ENCODE measurements around the gene SYT8.

SYT8 gene

GRCh38 chr11:1820463-1821325 is 14.1 kb upstream of the SYT8 start:
- no peak for DNase-seq

GRCh38 chr11:1821562-1821961 is 13.2 kb upstream of the SYT8 start:
- DNase-seq: no peak

- no peak for DNase-seq
These were observed 12.0 kb upstream of the SYT8 start for GRCh38 chr11:1822648-1823375.

DNA sequence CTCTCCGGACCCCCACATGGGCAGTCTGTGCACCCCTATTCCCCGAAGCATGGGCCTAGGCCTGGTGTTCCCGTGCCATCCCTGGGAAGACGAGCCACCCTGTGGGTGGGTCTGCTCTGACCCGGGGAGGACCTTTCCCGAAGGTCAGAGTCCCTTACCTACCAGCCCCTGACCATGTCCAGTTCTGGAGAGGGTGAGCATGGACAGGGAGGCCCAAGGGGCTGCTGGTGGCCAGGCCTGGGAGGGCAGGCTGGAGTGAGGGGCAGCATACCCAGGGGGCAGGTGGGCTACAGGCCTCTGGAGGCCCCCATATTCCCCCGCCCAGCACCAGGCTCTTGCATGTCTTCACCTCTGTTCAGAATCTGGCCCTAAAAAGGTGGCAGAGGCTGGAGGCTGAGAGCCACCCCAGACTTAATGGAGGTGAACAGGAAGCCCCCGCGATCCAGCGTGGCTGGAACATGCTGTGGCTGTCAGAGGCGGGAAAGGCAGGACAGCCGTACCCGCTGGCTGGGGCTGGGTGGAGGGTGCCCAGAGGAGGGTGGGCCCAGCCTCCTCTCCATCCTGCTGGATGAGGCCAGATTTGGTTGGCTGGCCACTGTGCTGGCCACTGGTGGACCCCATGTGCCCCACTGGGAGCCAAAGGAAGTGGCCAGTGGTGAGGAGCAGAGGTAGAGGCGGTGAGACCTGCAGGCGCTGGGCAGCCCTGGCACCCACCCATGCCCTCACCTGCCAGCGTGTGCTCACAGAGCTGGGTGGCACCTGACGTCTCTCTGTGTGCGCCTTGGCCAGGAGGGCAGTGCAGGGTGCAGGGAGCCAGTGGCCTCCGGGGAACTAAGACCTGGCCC is 11.2 kb upstream of the SYT8 start:
- DNase-seq: no peak

GRCh38 chr11:1824221-1825038 is 10.4 kb upstream of the SYT8 start:
- no peak for DNase-seq

GRCh38 chr11:1825039-1825740 is 9.6 kb upstream of the SYT8 start:
- DNase-seq: no peak

GRCh38 chr11:1825785-1826451 is 8.9 kb upstream of the SYT8 start:
- no peak for DNase-seq

DNA sequence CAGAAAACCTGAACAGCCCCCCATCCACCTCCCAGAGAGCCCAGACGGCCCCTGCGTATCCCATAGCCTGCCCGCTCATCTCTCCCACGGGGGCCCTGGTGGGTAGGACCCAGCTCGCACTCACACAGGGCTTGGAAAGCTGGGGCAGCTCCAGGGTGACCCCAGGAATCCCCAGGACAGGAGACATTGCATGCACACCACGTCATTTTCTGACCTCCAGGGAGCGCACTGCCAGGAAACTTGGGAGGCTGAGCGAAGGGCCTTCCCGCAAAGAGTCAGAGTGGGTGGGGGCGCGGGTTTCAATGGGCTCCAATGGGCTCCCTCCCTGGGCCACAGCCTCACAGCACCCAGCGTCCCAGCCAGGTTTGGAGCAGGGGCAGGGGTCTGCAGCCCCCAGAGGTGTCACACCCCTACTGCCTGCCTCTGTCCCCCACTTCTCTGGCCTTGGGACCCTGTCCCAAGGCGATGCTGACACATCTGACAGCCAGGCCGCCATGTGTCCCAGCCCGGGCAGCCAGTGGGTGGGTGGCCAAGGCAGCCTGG is 8.2 kb upstream of the SYT8 start:
- DNase-seq: no peak

DNA sequence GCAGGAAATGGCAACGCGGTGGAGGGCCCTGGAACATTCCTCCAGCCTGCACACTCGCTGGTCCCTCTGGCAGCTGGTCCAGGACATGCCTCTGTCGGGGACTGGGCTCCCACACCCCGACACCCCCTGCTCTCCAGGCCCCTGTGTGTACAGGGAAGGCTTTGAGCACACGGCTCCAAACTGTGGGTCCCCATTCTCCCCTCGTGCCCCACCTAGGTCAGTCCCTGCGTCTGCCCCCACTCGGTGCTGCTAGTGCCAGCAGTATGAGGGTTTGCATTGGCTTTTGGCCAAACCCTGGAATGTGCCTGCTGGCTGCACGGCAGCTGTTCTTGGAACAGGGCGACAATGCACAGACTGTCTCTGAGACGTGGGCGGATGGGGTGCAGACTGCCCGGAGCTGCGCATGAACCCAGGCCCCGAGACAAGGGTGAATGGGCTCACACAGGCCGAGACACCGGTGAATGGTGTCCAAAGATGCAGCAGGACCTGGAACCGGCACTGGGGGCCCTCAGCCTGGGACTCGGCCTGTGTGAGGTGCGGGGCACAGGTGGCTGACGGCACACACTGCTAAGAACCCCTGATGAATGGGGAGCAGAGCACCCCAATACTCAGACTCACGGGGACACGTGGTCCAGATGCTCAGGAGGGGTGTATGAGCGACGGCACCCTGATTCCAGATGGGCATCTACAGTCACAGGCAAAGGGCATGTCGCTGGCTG is 7.5 kb upstream of the SYT8 start:
- DNase-seq: no peak

DNA sequence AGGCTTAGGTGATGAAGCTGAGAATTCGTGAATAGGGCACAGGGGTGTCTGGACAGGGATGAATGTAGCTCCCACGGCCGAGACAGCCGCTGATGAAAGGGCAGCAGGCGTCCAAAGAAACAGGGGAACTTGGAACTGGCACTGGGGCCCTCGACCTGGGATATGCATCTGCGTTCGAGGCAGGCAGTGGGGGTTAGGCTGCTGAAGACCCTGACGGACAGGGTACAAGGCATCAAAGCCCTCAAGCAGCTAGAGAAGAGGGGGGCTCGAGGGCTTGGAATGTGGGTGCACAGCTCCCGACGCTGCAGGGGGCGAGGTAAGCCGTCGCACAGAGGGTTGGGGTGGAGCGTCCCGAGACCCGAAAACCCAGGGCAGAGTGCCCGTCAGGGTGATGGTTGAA is 6.9 kb upstream of the SYT8 start:
- no peak for DNase-seq

DNA sequence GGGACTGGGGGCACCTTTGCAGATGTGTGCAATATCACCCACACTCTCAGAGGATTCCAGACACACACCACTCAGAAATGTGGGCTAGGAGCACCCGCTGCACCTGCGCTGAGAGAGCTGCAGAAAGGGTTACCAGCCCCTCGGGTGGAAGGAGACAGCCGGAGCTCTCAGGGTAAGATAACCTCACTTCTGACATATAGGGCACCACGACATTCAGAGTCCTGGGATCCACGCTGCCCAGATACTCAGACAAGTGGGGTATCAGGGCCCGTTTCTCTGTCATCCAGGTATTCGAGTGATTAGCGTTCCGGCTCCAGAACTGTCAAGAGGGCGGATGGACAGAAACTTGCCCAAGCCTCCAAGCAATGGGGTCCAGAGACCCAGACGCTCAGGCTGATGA is 6.2 kb upstream of the SYT8 start:
- no peak for DNase-seq

DNA sequence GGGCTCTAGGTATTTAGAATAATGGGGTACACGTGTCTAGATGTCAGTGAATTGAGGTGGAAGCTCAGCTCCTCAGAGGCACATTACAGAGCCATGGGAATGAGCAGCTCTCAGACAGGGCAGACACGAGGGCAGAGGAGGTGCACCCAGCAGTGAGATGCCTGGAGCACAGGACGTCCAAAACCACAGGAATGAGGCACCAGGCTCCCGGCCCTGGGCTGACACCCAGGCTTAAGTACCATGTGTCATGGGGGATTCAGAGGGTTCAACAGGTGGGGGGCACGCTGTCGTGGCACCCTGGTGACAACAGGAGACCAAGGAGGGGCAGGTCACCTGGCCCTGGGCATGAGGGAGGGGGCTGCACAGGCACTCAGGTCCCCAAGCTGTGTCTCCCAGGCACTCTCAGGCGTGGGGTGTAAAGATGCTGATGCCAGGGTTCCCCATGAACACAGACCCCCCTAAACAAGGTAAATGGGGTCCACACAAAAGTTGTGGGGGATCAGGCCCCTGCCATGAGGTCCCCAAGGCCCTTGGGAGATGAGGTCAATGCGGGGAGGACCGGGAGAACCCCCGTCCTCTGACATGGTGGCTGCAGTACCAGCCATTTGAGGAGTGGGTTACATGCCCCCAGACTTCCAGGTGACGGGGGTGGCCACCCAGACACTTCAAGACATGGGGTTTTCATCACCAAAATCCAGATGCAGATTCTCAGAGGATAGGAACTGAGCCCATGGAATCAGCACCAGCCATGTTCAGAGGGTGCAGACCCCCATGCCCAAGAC is 5.6 kb upstream of the SYT8 start:
- no peak for DNase-seq

- DNase-seq: no peak
These were observed 4.8 kb upstream of the SYT8 start for GRCh38 chr11:1830004-1830321.

DNA sequence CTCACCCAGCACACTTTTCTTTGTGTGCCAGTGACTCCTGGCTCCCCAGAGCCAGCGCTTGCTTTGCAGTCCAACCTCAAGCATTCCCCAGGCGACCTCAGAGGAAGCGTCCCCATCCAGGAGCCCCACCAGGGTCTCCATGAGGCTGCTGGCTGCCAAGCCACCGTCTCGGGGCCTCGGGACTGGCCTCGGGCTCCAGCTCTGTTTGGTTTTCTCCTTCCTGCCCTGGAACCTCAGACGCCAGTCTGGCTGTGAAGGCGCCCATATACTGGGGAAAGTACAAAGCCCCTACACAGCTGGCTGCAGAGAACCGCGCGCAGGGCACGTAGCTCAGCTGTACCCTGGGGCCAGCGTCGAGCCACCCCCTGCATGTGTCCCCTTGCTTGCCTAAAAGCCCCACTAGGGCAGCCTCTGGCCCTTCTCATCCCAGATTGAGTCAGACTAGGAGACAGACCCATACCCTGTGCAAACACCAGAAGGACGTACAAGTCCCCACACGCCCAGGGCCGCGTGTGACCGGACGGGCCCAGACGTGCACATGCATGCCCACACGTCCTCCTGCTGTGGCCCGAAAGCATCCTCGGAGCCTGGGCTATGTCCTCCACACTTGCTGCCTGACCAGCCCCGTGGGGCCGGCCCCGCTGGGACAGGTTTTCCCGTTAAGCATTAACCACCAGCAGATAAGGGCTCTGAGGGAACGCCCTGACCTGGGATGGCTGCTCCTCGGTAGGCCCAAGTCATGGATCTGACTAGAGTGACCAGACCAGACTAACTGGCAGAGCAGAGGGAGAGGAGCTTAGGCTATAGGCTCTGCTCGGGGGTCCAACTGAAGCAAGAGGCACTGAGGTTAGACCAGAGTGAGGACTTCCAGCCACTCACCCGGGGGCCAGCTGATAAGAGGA is 4.2 kb upstream of the SYT8 start:
- DNase-seq: no peak

DNA sequence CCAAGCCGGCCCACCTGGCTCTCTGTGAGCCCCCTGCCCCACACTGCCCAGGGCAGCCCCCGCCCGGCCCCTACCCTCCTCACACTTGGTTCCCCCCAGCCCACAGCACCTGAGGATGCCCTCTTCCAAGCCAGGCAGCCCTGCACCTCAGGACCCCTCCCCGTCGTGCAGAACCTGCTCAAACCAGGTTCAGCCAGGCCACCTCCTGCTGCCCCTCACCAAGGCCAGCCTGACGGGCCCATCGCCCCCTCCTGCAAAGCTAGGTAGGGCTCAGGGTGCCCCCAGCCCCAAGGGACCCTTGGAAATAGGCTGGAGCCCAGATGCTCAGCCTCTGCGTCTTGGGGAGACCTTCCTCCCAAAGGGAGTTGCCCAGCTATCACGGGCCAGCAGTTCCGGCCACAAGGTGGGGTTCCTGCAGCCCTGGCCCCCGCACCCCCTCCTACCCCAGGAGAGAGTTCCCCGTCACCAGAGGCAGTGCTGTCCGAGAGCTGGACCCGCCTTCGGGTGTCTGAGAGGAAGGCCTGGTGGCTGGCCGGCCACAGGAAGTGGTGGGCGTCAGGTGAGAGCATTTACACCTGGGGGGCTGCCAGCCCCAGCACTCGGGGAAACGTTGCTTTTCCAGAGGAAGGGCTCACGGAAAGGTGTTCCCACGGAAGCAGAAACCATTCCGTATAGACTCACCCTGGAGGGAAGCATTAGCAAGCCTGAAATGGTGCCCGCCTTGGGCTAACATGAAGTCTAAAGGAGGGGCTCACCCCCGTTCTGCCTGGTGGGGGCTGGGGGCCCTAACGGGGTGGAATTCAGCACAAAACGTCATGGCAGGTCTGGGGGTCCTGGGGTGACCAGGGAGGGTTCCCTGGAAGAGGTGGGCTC is 3.2 kb upstream of the SYT8 start:
- DNase-seq: no peak

- peak; percentile 57 to 60 for DNase-seq
These were observed 2.4 kb upstream of the SYT8 start for GRCh38 chr11:1832211-1832919.

DNA sequence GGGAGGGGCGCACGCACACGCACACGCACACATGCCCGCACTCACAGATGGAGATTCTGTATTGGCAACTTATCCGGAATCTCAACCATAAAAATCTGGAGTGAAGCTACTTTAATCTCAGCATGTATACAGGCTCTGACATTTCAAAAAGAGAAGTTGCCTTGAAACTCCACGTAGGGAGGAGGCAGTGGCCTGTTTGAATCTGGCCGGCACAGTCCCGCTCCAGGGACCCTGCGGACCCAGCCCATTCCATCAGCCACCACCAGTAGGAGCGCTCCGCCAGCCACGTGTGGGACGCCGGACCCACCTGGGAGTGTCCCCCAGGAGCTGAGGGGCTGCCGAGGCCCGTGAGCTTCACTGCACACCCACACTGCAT is 1.9 kb upstream of the SYT8 start:
- DNase-seq: no peak

Data from CD4-positive, alpha-beta T cell treated with Interleukin-4 for 1 hour (primary cell).